ENCODE results near the gene CDH4.

DNA sequence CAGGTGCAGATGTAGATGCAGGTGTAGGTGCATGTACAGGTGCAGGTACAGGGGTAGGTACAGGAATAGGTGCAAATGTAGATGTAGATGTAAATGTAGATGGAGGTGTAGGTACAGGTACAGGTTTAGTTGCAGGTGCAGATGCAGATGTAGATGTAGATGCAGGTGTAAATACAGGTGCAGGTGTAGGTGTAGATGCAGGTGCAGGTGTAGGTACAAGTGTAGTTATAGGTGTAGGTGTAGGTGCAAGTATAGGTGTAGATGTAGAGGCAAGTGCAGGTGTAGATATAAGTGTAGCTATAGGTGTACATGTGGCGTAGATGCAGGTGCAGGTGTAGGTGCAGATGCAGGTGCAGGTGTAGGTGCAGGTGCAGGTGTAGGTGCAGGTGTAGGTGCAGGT, 34.2 kb upstream of the CDH4 start:
- TF ChIP-seq, protein P1, sequence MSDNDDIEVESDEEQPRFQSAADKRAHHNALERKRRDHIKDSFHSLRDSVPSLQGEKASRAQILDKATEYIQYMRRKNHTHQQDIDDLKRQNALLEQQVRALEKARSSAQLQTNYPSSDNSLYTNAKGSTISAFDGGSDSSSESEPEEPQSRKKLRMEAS (IDR thresholded peaks at IDR 0.05) = no peak
- TF ChIP-seq, protein P2, sequence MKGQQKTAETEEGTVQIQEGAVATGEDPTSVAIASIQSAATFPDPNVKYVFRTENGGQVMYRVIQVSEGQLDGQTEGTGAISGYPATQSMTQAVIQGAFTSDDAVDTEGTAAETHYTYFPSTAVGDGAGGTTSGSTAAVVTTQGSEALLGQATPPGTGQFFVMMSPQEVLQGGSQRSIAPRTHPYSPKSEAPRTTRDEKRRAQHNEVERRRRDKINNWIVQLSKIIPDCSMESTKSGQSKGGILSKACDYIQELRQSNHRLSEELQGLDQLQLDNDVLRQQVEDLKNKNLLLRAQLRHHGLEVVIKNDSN (IDR thresholded peaks at IDR 0.05) = no peak
- TF ChIP-seq RAD21 (IDR thresholded peaks at IDR 0.05; ENCODE audit: low read depth) (no peak), CREB1 (IDR thresholded peaks at IDR 0.05; ENCODE audit: low read depth) (no peak), CEBPB (IDR thresholded peaks at IDR 0.05) (no peak), EP300 (IDR thresholded peaks at IDR 0.05; ENCODE audit: borderline replicate concordance) (no peak), TCF12 (IDR thresholded peaks at IDR 0.05; ENCODE audit: low read depth) (no peak), TEAD4 (IDR thresholded peaks at IDR 0.05) (no peak)

All from Ishikawa (cell line).